SK-N-MC (cell line): ENCODE data around the gene TANC1.

ENCODE experiments used
- EZH2 ChIP-seq: fragments of 200-600 bp; sonication (generic); IDR thresholded peaks from one replicate; pipeline ENCODE4 v1.6.1; 2017; ENCODE audit warnings: antibody characterized with exemption
- POLR2AphosphoS5 ChIP-seq: IDR thresholded peaks from 2 replicates; pipeline ENCODE4 v1.6.1; 2012; ENCODE audit warnings: mild to moderate bottlenecking, low read depth, low read length, borderline replicate concordance

DNA sequence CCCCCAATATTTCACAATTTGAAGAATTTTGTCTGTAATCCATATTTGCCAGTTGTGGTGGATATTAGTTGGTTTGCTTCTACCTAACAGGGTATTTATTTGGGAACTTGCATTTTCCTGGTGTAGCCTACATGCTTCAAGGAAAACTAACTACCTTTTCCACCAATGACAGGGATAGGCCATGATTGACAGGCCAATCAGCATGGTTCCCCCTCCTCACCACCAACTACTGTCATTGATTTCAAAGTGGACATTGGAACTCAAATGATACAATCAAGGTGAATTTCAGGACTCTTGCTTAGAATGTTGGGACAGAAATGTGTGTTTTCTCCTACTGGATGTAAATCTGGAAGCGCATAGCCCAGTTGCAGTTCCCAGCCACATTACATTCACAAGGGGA is 10.1 kb upstream of the TANC1 start:
- TF ChIP-seq POLR2AphosphoS5 (no peak), EZH2 (no peak)
